OCI-LY7 (cell line): ENCODE data around the gene APCDD1L.

Experiments
- CTCF ChIP-seq: fragments of 200-600 bp; sonication (generic); conservative IDR thresholded peaks from 2 replicates; pipeline ENCODE4 v1.5.1; 2014; ENCODE audit warnings: mild to moderate bottlenecking, antibody characterized with exemption, low read length, moderate library complexity, mixed read lengths
- EZH2phosphoT487 ChIP-seq: fragments of 200-600 bp; sonication (generic); IDR thresholded peaks from 2 replicates; pipeline ENCODE4 v1.6.1; 2018; ENCODE audit warnings: low read depth, borderline replicate concordance, mild to moderate bottlenecking, mixed run types, antibody characterized with exemption, low read length, moderate library complexity, mixed read lengths

- TF ChIP-seq CTCF (no peak), EZH2phosphoT487 (no peak)
Measured at GRCh38 chr20:58559368-58559729, 44.1 kb upstream of the APCDD1L start.
